OCI-LY3 (cell line): Measurements from ENCODE around the gene RAB7A.

Experiments
- CTCF ChIP-seq: fragments of 200-600, 300-600 bp; sonication (generic); IDR thresholded peaks from 2 replicates; pipeline ENCODE4 v1.5.1; 2014; ENCODE audit warnings: antibody characterized with exemption, low read length, low read depth
- EZH2phosphoT487 ChIP-seq: fragments of 200-600 bp; shearing (Covaris generic); IDR thresholded peaks from 2 replicates; pipeline ENCODE4 v1.6.1; 2018; ENCODE audit warnings: antibody characterized with exemption, mixed run types, low read depth

GRCh38 chr3:128764863-128765262 is 38.9 kb downstream of the RAB7A start:
- no peak for TF ChIP-seq CTCF
- no peak for TF ChIP-seq EZH2phosphoT487
